ENCODE measurements around the gene NFIA. TPM values are rescaled to one million over a fixed set of nuclear protein-coding genes. Genes with fewer than 3 reads are reported as not detected.

Gene NFIA
- total and polyA plus RNA-seq, 10 of the 15 experiments (the other 5 are each of a cell fraction or from before 2014, with no cell fraction given), result 0.10 to 0.16 TPM; not detected in 8

- no TSS peak for BruUV-seq (replicated peaks)
- TF ChIP-seq RAD21 (IDR thresholded peaks at IDR 0.05; ENCODE audit: insufficient read depth, low read depth, low read length) (no peak), ZSCAN29 (IDR thresholded peaks at IDR 0.05) (no peak), BMI1 (IDR thresholded peaks at IDR 0.05; ENCODE audit: borderline replicate concordance) (no peak), CREM (IDR thresholded peaks at IDR 0.05; ENCODE audit: low read depth) (no peak), FOXK2 (IDR thresholded peaks at IDR 0.05) (no peak), ZNF24 (IDR thresholded peaks at IDR 0.05) (no peak), JUNB (IDR thresholded peaks at IDR 0.05) (no peak), ESRRA (IDR thresholded peaks at IDR 0.05; ENCODE audit: low read length) (no peak), EZH2 (IDR thresholded peaks at IDR 0.05; ENCODE audit: borderline replicate concordance, control insufficient read depth, low read depth, low read length) (no peak), NBN (IDR thresholded peaks at IDR 0.05) (no peak), SREBF2 (IDR thresholded peaks at IDR 0.05; ENCODE audit: low read length) (no peak), NKRF (conservative IDR thresholded peaks at IDR 0.05) (no peak), TCF12 (IDR thresholded peaks at IDR 0.05; ENCODE audit: low read depth, low read length) (no peak), TAF1 (IDR thresholded peaks at IDR 0.05; ENCODE audit: borderline replicate concordance, low read depth, low read length) (no peak), E2F4 (IDR thresholded peaks at IDR 0.05; ENCODE audit: low read depth, low read length) (no peak), POLR2AphosphoS5 (IDR thresholded peaks at IDR 0.05; ENCODE audit: low read length) (no peak), DPF2 (IDR thresholded peaks at IDR 0.05) (no peak), RBBP5 (conservative IDR thresholded peaks at IDR 0.05) (no peak)
- TF ChIP-seq, protein P1, sequence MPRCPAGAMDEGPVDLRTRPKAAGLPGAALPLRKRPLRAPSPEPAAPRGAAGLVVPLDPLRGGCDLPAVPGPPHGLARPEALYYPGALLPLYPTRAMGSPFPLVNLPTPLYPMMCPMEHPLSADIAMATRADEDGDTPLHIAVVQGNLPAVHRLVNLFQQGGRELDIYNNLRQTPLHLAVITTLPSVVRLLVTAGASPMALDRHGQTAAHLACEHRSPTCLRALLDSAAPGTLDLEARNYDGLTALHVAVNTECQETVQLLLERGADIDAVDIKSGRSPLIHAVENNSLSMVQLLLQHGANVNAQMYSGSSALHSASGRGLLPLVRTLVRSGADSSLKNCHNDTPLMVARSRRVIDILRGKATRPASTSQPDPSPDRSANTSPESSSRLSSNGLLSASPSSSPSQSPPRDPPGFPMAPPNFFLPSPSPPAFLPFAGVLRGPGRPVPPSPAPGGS (IDR thresholded peaks at IDR 0.05; ENCODE audit: borderline replicate concordance, insufficient read depth, low read depth, low read length, poor library complexity, severe bottlenecking), result no peak
- TF ChIP-seq, protein P2, sequence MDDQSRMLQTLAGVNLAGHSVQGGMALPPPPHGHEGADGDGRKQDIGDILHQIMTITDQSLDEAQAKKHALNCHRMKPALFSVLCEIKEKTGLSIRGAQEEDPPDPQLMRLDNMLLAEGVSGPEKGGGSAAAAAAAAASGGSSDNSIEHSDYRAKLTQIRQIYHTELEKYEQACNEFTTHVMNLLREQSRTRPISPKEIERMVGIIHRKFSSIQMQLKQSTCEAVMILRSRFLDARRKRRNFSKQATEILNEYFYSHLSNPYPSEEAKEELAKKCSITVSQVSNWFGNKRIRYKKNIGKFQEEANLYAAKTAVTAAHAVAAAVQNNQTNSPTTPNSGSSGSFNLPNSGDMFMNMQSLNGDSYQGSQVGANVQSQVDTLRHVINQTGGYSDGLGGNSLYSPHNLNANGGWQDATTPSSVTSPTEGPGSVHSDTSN (IDR thresholded peaks at IDR 0.05; ENCODE audit: insufficient replicate concordance, low read depth, low read length), result no peak
- FAIRE-seq (no peak), DNase-seq (ENCODE audit: low read depth, low spot score) (no peak), ATAC-seq (no peak)
- Histone ChIP-seq H3K4me2 (ENCODE audit: control insufficient read depth, insufficient read depth) (no peak overlapping the region), H3K79me2 (ENCODE audit: control insufficient read depth, insufficient read depth, low read length) (no peaks in the 10 kb centered on the region), H3K4me1 (ENCODE audit: control insufficient read depth, insufficient read depth, low read length) (no peaks in the 10 kb centered on the region), H3K9ac (ENCODE audit: control insufficient read depth, insufficient read depth, low read length) (no peak overlapping the region), H3K27me3 (replicated peaks in 1 of 2; ENCODE audit: control insufficient read depth in 2 of 2, insufficient read depth in 2 of 2, low read length in 1 of 2) (no peaks in the 10 kb centered on the region), H3K9me3 (replicated peaks; ENCODE audit: control insufficient read depth, insufficient read depth, low read length) (no peaks in the 10 kb centered on the region), H3K27ac (ENCODE audit: control insufficient read depth, insufficient read depth) (no peak overlapping the region), H3K36me3 (ENCODE audit: control insufficient read depth in 2 of 2, insufficient read depth in 2 of 2, low read length in 1 of 2) (no peaks in the 10 kb centered on the region), H2AFZ (ENCODE audit: control insufficient read depth, low read depth, low read length) (no peak overlapping the region), H4K20me1 (ENCODE audit: control insufficient read depth, insufficient read depth) (no peaks in the 10 kb centered on the region), H3K4me3 (no peak overlapping the region)
- RAD21 ChIA-PET (ENCODE audit: unreplicated experiment), result no interaction called here
- SMC1A ChIA-PET (ENCODE audit: uncharacterized antibody, unreplicated experiment), result interaction anchor here (1.3 kb wide), 1 partner anchor 72 kb away, joined by 3 read pairs; no protein-coding TSS in a partner anchor
- POLR2A ChIA-PET, result no interaction called here
- intact Hi-C loops (cut with micrococcal nuclease; ENCODE audit: unreplicated experiment) (no loop called here), in situ Hi-C loops (cut with MboI) (no loop called here)
- CTCF ChIA-PET, result no interaction called here
- 78% methylated on average over 1 of the region's 1 CpG for WGBS (ENCODE audit: insufficient coverage, insufficient replicate concordance, low lambda C conversion rate, missing lambda C conversion rate)
These were observed 109.0 kb downstream of the NFIA start for GRCh38 chr1:61191433-61191720.

Measured in GM12878 (cell line).